ENCODE data around the gene ICAM3. TPM values are rescaled to one million over a fixed set of nuclear protein-coding genes. Genes with fewer than 3 reads are reported as not detected.

Gene ICAM3
- total RNA-seq, 1 experiment from 2014 or later = 7.9 TPM

DNA sequence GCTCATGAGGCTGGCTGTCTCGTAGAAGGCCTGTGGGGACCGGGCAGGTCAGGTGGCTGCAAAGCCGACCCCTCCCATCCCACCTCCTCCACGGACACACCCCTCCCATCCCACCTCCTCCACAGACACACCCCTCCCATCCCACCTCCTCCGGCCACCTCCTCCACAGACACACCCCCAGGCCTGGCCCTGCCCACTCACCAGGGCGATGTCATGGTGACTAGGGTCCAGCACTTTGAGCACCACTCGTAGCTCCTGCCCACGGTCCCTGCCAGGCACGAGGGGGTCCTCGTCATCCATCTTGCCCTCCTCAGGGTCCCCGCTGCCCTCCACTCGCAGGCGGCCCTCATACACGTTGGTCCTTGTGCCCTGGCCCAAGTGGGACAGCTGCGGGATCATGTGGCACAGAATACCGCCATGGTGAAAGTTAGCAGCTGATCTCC, 22.2 kb upstream of the ICAM3 start:
- POLR2A ChIA-PET = no interaction called here
- BruUV-seq (replicated peaks) = no TSS peak
- CTCF ChIA-PET = no interaction called here

DNA sequence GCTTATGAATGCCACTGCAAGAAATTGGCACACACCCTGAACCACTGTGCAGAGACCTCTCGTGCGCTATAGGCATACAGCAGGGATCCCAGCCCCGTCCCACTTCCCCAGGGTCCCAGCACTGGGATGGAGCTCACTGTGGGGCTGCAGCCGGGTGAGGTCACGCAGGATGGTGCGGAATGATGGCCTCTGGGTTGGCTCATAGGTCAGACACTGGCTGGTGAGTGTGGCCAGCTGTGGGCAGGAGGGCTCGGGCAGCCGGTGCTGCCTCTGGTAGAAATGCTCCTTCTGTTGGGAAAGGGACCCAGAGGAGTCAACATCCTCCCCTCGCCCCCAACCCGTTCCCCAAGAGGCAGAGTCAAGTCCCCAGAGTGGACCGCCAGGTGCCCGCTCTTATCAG, 17.0 kb upstream of the ICAM3 start:
- Mint-ChIP-seq H3K27me3 (ENCODE audit: insufficient read depth, unreplicated experiment) (no peaks in the 10 kb centered on the region), H3K36me3 (ENCODE audit: insufficient read depth, unreplicated experiment) (peaks cover 60% of the 10 kb centered on the region), H3K4me1 (ENCODE audit: insufficient read depth, unreplicated experiment) (no peaks in the 10 kb centered on the region), H3K9me3 (ENCODE audit: unreplicated experiment) (no peaks in the 10 kb centered on the region), H3K4me3 (ENCODE audit: unreplicated experiment) (no peak overlapping the region), H3K27ac (ENCODE audit: low read depth, unreplicated experiment) (no peak overlapping the region)
- DNase-seq (ENCODE audit: unreplicated experiment) = no peak
- CTCF ChIA-PET = no interaction called here
- no TSS peak for BruUV-seq (replicated peaks)
- intact Hi-C loops (cut with micrococcal nuclease) = no loop called here
- TF ChIP-seq, protein P1, sequence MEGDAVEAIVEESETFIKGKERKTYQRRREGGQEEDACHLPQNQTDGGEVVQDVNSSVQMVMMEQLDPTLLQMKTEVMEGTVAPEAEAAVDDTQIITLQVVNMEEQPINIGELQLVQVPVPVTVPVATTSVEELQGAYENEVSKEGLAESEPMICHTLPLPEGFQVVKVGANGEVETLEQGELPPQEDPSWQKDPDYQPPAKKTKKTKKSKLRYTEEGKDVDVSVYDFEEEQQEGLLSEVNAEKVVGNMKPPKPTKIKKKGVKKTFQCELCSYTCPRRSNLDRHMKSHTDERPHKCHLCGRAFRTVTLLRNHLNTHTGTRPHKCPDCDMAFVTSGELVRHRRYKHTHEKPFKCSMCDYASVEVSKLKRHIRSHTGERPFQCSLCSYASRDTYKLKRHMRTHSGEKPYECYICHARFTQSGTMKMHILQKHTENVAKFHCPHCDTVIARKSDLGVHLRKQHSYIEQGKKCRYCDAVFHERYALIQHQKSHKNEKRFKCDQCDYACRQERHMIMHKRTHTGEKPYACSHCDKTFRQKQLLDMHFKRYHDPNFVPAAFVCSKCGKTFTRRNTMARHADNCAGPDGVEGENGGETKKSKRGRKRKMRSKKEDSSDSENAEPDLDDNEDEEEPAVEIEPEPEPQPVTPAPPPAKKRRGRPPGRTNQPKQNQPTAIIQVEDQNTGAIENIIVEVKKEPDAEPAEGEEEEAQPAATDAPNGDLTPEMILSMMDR (IDR thresholded peaks at IDR 0.05; ENCODE audit: unreplicated experiment) = no peak
- POLR2A ChIA-PET = no interaction called here

More for the DNA sequence above, 22.2 kb upstream of the ICAM3 start:
- Mint-ChIP-seq H3K9me3 (ENCODE audit: unreplicated experiment) (no peaks in the 10 kb centered on the region), H3K36me3 (ENCODE audit: insufficient read depth, unreplicated experiment) (peaks cover 64% of the 10 kb centered on the region), H3K27me3 (ENCODE audit: insufficient read depth, unreplicated experiment) (no peaks in the 10 kb centered on the region), H3K27ac (ENCODE audit: low read depth, unreplicated experiment) (no peak overlapping the region), H3K4me3 (ENCODE audit: unreplicated experiment) (no peak overlapping the region), H3K4me1 (ENCODE audit: insufficient read depth, unreplicated experiment) (no peaks in the 10 kb centered on the region)
- intact Hi-C loops (cut with micrococcal nuclease) = no loop called here
- TF ChIP-seq, protein P1 (IDR thresholded peaks at IDR 0.05; ENCODE audit: unreplicated experiment) = no peak
- no peak for DNase-seq (ENCODE audit: unreplicated experiment)

DNA sequence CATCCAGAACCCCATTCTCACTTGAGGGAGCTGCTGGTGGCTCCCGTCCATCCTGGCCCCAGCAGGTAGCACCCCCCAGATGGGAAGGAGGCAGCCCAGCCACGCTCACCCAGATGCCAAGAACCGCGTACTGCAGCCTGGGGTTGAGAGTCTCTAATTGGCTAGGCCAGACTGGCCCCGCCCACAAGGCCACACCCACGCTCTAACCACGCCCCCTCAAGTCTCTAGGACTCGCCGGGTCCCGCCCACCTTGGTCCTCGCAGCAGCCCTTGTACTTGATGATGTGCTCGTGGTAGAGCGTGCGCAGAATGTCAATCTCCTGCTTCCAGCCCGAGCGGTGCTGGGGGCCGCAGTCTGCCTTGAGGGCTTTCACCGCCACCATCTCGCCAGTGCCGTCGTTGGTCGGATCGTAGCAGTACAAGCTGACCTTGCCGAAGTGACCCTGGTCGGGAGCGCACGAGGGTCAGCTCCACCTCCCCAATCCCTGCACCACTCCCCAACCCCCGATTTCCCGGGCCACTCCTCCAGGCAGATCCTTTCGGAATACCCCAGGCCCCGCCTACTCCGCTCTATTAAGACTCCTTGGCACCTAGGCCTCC, 14.5 kb upstream of the ICAM3 start:
- H3K27me3 Mint-ChIP-seq (ENCODE audit: insufficient read depth, unreplicated experiment) = no peaks in the 10 kb centered on the region
- H3K4me1 Mint-ChIP-seq (ENCODE audit: insufficient read depth, unreplicated experiment) = no peaks in the 10 kb centered on the region
- no TSS peak for BruUV-seq (replicated peaks)
- CTCF ChIA-PET = interaction anchor here (0.6 to 0.8 kb wide), 2 partner anchors 26 to 37 kb away, joined by 3 to 4 read pairs; partner anchors contain the start of gene TYK2
- POLR2A ChIA-PET = interaction anchor here (0.6 kb wide), 1 partner anchor 17 kb away, joined by 3 read pairs; no protein-coding TSS in a partner anchor
- no peak for DNase-seq (ENCODE audit: unreplicated experiment)
- no peaks in the 10 kb centered on the region for H3K9me3 Mint-ChIP-seq (ENCODE audit: unreplicated experiment)
- intact Hi-C loops (cut with micrococcal nuclease) = no loop called here
- peaks cover 51% of the 10 kb centered on the region for H3K36me3 Mint-ChIP-seq (ENCODE audit: insufficient read depth, unreplicated experiment)
- no peak overlapping the region for H3K4me3 Mint-ChIP-seq (ENCODE audit: unreplicated experiment)
- TF ChIP-seq, protein P1 (IDR thresholded peaks at IDR 0.05; ENCODE audit: unreplicated experiment) = no peak
- H3K27ac Mint-ChIP-seq (ENCODE audit: low read depth, unreplicated experiment) = no peak overlapping the region

DNA sequence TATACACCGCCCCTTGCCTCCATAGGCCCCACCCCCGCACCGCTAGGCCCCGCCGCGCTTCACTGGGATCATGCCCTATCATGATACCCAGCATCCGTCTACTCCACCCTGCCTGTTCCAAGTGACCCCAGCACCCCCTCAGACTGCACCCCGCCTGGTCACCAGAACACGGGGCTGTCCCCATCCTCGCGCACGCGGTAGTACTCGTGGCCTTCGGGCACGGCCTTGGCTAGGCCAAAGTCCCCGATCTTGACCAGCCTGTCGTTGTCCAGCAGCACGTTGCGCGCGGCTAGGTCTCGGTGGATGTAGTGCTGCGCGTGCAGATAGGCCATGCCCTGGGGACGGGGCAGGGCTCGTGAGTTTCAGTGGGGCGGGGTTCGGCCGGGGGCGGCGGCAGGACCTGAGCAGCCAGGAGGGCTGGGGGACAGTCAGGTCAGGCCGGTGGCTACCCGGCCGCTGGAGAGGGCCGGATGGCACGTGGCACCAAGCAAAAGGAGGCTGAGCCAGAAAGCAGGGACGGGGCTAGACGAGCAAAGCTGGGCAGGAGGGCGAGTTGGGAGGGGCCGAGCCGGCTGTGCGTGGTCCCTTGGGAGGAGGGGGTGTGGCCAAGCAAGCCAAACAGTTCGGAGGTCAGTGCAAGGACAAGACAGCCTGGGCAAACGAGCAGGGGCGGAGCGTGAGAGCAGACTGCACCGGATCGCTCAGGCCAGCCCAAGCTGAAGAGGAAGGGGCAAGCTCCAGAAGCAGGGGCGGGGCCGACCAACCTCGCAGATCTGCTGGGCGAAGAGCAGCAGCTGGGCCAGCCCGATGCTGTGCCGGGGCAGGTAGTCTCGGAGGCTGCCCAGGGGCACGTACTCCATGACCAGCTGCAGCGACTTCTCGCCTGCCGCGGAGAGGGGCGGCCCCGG, 13.6 kb upstream of the ICAM3 start:
- Mint-ChIP-seq H3K36me3 (ENCODE audit: insufficient read depth, unreplicated experiment) (peaks cover 51% of the 10 kb centered on the region), H3K4me1 (ENCODE audit: insufficient read depth, unreplicated experiment) (no peaks in the 10 kb centered on the region), H3K27me3 (ENCODE audit: insufficient read depth, unreplicated experiment) (no peaks in the 10 kb centered on the region), H3K27ac (ENCODE audit: low read depth, unreplicated experiment) (no peak overlapping the region), H3K4me3 (ENCODE audit: unreplicated experiment) (no peak overlapping the region), H3K9me3 (ENCODE audit: unreplicated experiment) (no peaks in the 10 kb centered on the region)
- no peak for DNase-seq (ENCODE audit: unreplicated experiment)
- ChIA-PET POLR2A (no interaction called here), CTCF (interaction anchor here (0.6 to 0.8 kb wide), 2 partner anchors 17 to 37 kb away, joined by 3 to 4 read pairs; no protein-coding TSS in a partner anchor)
- no TSS peak for BruUV-seq (replicated peaks)
- TF ChIP-seq, protein P1 (IDR thresholded peaks at IDR 0.05; ENCODE audit: unreplicated experiment) = no peak
- intact Hi-C loops (cut with micrococcal nuclease) = no loop called here

Data from MCF 10A (cell line).